ENCODE data around the gene SSUH2. TPM values are rescaled to one million over a fixed set of nuclear protein-coding genes. Genes with fewer than 3 reads are reported as not detected.

SSUH2 gene
- total and polyA plus RNA-seq, 2 experiments from 2014 or later, result 19.7 to 21.3 TPM

GRCh38 chr3:8632402-8633237, 12.0 kb downstream of the SSUH2 start:
- no peak overlapping the region for H3K4me2 ChIP-seq
- no peak for DNase-seq (ENCODE audit: low spot score)
- no peaks in the 10 kb centered on the region for H3K9me2 ChIP-seq (replicated peaks; ENCODE audit: insufficient read depth)
- H3K27ac ChIP-seq, result no peak overlapping the region
- H3K79me2 ChIP-seq, result no peaks in the 10 kb centered on the region
- 90% methylated on average over 7 of the region's 7 CpGs for WGBS (ENCODE audit: low lambda C conversion rate, missing lambda C conversion rate)
- TF ChIP-seq EZH2 (IDR thresholded peaks at IDR 0.05; ENCODE audit: borderline replicate concordance), result no peak
- no peaks in the 10 kb centered on the region for H4K20me1 ChIP-seq (ENCODE audit: insufficient read depth, poor library complexity, severe bottlenecking)
- no peaks in the 10 kb centered on the region for H3K27me3 ChIP-seq
- H3K9me3 ChIP-seq (ENCODE audit: low read depth), result no peaks in the 10 kb centered on the region
- H3K4me1 ChIP-seq (ENCODE audit: insufficient read depth), result no peaks in the 10 kb centered on the region
- H3K4me3 ChIP-seq, result no peak overlapping the region
- no peak overlapping the region for H2AFZ ChIP-seq
- no peaks in the 10 kb centered on the region for H3K36me3 ChIP-seq (replicated peaks; ENCODE audit: insufficient read depth, low read depth)

- Histone ChIP-seq H3K4me2 (no peak overlapping the region), H2AFZ (no peak overlapping the region), H3K27me3 (no peaks in the 10 kb centered on the region), H3K36me3 (replicated peaks; ENCODE audit: insufficient read depth, low read depth) (no peaks in the 10 kb centered on the region), H3K4me1 (ENCODE audit: insufficient read depth) (no peaks in the 10 kb centered on the region), H3K9me3 (ENCODE audit: low read depth) (no peaks in the 10 kb centered on the region), H3K4me3 (no peak overlapping the region), H4K20me1 (ENCODE audit: insufficient read depth, poor library complexity, severe bottlenecking) (no peaks in the 10 kb centered on the region), H3K27ac (no peak overlapping the region), H3K9me2 (replicated peaks; ENCODE audit: insufficient read depth) (no peaks in the 10 kb centered on the region), H3K79me2 (no peaks in the 10 kb centered on the region)
- DNase-seq (ENCODE audit: low spot score), result no peak
- WGBS (ENCODE audit: low lambda C conversion rate, missing lambda C conversion rate), result 63% methylated on average over 4 of the region's 4 CpGs
- TF ChIP-seq EZH2 (IDR thresholded peaks at IDR 0.05; ENCODE audit: borderline replicate concordance), result no peak
- no peak for TF ChIP-seq EZH2phosphoT487 (IDR thresholded peaks at IDR 0.05; ENCODE audit: low read depth, severe bottlenecking, unreplicated experiment)
- no peak for TF ChIP-seq CTCF (IDR thresholded peaks at IDR 0.05; ENCODE audit: poor library complexity)
Observed at GRCh38 chr3:8631661-8632060, 12.9 kb downstream of the SSUH2 start.

GRCh38 chr3:8629151-8630021, 15.2 kb downstream of the SSUH2 start:
- DNase-seq (ENCODE audit: low spot score), result peak; percentile 80
- Histone ChIP-seq H3K79me2 (no peaks in the 10 kb centered on the region), H3K4me3 (no peak overlapping the region), H3K9me3 (ENCODE audit: low read depth) (no peaks in the 10 kb centered on the region), H3K9me2 (replicated peaks; ENCODE audit: insufficient read depth) (no peaks in the 10 kb centered on the region), H3K27me3 (no peaks in the 10 kb centered on the region), H3K4me2 (no peak overlapping the region), H4K20me1 (ENCODE audit: insufficient read depth, poor library complexity, severe bottlenecking) (no peaks in the 10 kb centered on the region), H3K36me3 (replicated peaks; ENCODE audit: insufficient read depth, low read depth) (no peaks in the 10 kb centered on the region), H3K27ac (no peak overlapping the region), H2AFZ (no peak overlapping the region), H3K4me1 (ENCODE audit: insufficient read depth) (no peaks in the 10 kb centered on the region)
- 72% methylated on average over 16 of the region's 16 CpGs for WGBS (ENCODE audit: low lambda C conversion rate, missing lambda C conversion rate)
- no peak for TF ChIP-seq EZH2 (IDR thresholded peaks at IDR 0.05; ENCODE audit: borderline replicate concordance)
- no peak for TF ChIP-seq EZH2phosphoT487 (IDR thresholded peaks at IDR 0.05; ENCODE audit: low read depth, severe bottlenecking, unreplicated experiment)
- TF ChIP-seq CTCF (IDR thresholded peaks at IDR 0.05; ENCODE audit: poor library complexity), result no peak

- H3K27me3 ChIP-seq, result no peaks in the 10 kb centered on the region
- no peaks in the 10 kb centered on the region for H3K36me3 ChIP-seq (replicated peaks; ENCODE audit: insufficient read depth, low read depth)
- peaks cover 5% of the 10 kb centered on the region for H3K4me1 ChIP-seq (ENCODE audit: insufficient read depth)
- H4K20me1 ChIP-seq (ENCODE audit: insufficient read depth, poor library complexity, severe bottlenecking), result no peaks in the 10 kb centered on the region
- no peaks in the 10 kb centered on the region for H3K9me2 ChIP-seq (replicated peaks; ENCODE audit: insufficient read depth)
- no peak overlapping the region for H3K4me3 ChIP-seq
- H3K9me3 ChIP-seq (ENCODE audit: low read depth), result no peaks in the 10 kb centered on the region
- H3K27ac ChIP-seq, result no peak overlapping the region
- no peak overlapping the region for H2AFZ ChIP-seq
- DNase-seq (ENCODE audit: low spot score), result no peak
- no peak for TF ChIP-seq EZH2 (IDR thresholded peaks at IDR 0.05; ENCODE audit: borderline replicate concordance)
- no peak for TF ChIP-seq EZH2phosphoT487 (IDR thresholded peaks at IDR 0.05; ENCODE audit: low read depth, severe bottlenecking, unreplicated experiment)
- no peak for TF ChIP-seq CTCF (IDR thresholded peaks at IDR 0.05; ENCODE audit: poor library complexity)
- H3K4me2 ChIP-seq, result no peak overlapping the region
- WGBS (ENCODE audit: low lambda C conversion rate, missing lambda C conversion rate), result 97% methylated on average over 5 of the region's 5 CpGs
- no peaks in the 10 kb centered on the region for H3K79me2 ChIP-seq
Observed at GRCh38 chr3:8627949-8628348, 16.6 kb downstream of the SSUH2 start.
